ENCODE measurements around the gene ACOX2. TPM values are rescaled to one million over a fixed set of nuclear protein-coding genes. Genes with fewer than 3 reads are reported as not detected.

The ACOX2 gene
- total and polyA plus RNA-seq, 4 donors = 74.3 to 214 (median 141) TPM

DNA sequence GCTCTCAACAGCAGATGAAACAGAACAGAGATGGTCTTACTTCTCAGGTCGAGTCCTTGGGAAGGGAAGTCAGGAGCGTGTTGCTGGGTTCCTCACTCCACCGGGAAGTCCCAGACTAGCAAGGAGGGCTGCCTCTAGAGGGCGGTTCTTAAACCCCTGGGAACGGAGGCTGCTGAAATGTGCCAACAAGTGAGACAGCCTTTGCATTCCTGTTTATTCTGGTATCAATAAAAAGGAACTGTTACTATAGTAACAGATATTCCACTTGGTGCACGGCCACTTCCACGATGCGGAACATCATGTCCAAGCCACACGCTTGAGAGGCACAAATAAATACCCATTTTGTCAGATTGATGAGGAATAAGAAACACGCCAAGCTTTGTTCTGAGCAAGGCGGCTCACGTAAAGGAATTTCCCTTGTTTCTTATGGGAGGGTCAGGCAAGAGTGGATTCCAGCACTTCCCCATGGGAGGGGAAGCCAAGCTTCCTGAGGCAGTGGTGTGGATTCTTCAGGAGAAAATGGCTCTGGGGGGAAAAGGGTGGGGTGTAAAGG lies 40.4 kb upstream of the ACOX2 start, which contains the start of gene FAM107A:
FAM107A (minus strand) TSS at position 123 of the 553 bp plus-strand sequence. CDS start 7,531 bp downstream, outside the sequence.
- no peak for DNase-seq (ENCODE audit: low spot score)
- peaks cover 0 to 7% (median under 1%) of the 10 kb centered on the region in 4 donors for H3K4me1 ChIP-seq (ENCODE audit: control insufficient read depth in 4 of 4, insufficient read depth in 4 of 4, low read length in 3 of 4)

DNA sequence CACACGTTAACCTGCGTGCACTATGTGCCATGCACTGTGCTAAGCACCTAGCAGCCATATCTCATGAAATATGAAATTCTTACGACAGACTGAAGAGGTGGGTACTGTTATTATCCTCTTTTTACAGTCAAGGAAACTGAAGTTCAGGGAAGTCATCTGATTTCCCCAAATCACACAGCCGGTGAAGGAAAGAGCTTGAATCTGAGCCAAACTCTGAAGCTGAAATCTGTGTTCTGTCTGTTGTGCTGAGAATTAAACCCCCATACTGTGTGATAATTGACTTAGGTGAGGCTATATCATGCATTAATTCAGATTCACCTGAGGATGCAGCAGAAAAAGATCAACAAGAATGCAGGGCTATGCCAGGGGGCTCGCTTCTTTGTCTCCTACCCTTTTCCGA lies 39.7 kb upstream of the ACOX2 start:
- H3K9ac ChIP-seq (ENCODE audit: low read depth in 1 of 2, low read length in 2 of 2) = no peak overlapping the region
- H3K27me3 ChIP-seq (ENCODE audit: control insufficient read depth in 4 of 4, insufficient read depth in 4 of 4, low read length in 3 of 4) = no peaks in the 10 kb centered on the region
- no peak for DNase-seq (ENCODE audit: low spot score)
- no peaks in the 10 kb centered on the region for H3K36me3 ChIP-seq (ENCODE audit: control insufficient read depth in 4 of 4, insufficient read depth in 3 of 4, low read depth in 1 of 4, low read length in 3 of 4)
- WGBS = 82% methylated on average over 6 of the region's 6 CpGs
- no peak for TF ChIP-seq TAF1 (conservative IDR thresholded peaks at IDR 0.05)
- TF ChIP-seq, protein P1, sequence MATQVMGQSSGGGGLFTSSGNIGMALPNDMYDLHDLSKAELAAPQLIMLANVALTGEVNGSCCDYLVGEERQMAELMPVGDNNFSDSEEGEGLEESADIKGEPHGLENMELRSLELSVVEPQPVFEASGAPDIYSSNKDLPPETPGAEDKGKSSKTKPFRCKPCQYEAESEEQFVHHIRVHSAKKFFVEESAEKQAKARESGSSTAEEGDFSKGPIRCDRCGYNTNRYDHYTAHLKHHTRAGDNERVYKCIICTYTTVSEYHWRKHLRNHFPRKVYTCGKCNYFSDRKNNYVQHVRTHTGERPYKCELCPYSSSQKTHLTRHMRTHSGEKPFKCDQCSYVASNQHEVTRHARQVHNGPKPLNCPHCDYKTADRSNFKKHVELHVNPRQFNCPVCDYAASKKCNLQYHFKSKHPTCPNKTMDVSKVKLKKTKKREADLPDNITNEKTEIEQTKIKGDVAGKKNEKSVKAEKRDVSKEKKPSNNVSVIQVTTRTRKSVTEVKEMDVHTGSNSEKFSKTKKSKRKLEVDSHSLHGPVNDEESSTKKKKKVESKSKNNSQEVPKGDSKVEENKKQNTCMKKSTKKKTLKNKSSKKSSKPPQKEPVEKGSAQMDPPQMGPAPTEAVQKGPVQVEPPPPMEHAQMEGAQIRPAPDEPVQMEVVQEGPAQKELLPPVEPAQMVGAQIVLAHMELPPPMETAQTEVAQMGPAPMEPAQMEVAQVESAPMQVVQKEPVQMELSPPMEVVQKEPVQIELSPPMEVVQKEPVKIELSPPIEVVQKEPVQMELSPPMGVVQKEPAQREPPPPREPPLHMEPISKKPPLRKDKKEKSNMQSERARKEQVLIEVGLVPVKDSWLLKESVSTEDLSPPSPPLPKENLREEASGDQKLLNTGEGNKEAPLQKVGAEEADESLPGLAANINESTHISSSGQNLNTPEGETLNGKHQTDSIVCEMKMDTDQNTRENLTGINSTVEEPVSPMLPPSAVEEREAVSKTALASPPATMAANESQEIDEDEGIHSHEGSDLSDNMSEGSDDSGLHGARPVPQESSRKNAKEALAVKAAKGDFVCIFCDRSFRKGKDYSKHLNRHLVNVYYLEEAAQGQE (IDR thresholded peaks at IDR 0.05) = no peak
- TF ChIP-seq GABPA (IDR thresholded peaks at IDR 0.05 in 1 of 2, conservative IDR thresholded peaks at IDR 0.05 in 1 of 2) = no peak
- TF ChIP-seq RAD21 (IDR thresholded peaks at IDR 0.05) = no peak
- no peak for TF ChIP-seq FOXA1 (IDR thresholded peaks at IDR 0.05)
- H3K27ac ChIP-seq (ENCODE audit: low read depth in 1 of 2, low read length in 2 of 2) = peak overlapping the region; percentile 22 to 36
- no peak overlapping the region for H3K4me3 ChIP-seq (ENCODE audit: low read depth in 1 of 3, low read length in 3 of 3)
- H3K4me1 ChIP-seq (ENCODE audit: control insufficient read depth in 4 of 4, insufficient read depth in 4 of 4, low read length in 3 of 4) = peaks cover 0 to 7% (median under 1%) of the 10 kb centered on the region in 4 donors
- no peaks in the 10 kb centered on the region for H3K9me3 ChIP-seq (ENCODE audit: control insufficient read depth in 4 of 4, low read length in 3 of 4)

More for the DNA sequence above, 40.4 kb upstream of the ACOX2 start, which contains the start of gene FAM107A:
- no peak within 1 kb of the TSS for H3K9ac ChIP-seq (ENCODE audit: low read depth in 1 of 2, low read length in 2 of 2)
- TF ChIP-seq, protein P2, sequence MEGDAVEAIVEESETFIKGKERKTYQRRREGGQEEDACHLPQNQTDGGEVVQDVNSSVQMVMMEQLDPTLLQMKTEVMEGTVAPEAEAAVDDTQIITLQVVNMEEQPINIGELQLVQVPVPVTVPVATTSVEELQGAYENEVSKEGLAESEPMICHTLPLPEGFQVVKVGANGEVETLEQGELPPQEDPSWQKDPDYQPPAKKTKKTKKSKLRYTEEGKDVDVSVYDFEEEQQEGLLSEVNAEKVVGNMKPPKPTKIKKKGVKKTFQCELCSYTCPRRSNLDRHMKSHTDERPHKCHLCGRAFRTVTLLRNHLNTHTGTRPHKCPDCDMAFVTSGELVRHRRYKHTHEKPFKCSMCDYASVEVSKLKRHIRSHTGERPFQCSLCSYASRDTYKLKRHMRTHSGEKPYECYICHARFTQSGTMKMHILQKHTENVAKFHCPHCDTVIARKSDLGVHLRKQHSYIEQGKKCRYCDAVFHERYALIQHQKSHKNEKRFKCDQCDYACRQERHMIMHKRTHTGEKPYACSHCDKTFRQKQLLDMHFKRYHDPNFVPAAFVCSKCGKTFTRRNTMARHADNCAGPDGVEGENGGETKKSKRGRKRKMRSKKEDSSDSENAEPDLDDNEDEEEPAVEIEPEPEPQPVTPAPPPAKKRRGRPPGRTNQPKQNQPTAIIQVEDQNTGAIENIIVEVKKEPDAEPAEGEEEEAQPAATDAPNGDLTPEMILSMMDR (IDR thresholded peaks at IDR 0.05; ENCODE audit: low read depth, low read length, missing input control) = no peak
- TF ChIP-seq, protein P3, sequence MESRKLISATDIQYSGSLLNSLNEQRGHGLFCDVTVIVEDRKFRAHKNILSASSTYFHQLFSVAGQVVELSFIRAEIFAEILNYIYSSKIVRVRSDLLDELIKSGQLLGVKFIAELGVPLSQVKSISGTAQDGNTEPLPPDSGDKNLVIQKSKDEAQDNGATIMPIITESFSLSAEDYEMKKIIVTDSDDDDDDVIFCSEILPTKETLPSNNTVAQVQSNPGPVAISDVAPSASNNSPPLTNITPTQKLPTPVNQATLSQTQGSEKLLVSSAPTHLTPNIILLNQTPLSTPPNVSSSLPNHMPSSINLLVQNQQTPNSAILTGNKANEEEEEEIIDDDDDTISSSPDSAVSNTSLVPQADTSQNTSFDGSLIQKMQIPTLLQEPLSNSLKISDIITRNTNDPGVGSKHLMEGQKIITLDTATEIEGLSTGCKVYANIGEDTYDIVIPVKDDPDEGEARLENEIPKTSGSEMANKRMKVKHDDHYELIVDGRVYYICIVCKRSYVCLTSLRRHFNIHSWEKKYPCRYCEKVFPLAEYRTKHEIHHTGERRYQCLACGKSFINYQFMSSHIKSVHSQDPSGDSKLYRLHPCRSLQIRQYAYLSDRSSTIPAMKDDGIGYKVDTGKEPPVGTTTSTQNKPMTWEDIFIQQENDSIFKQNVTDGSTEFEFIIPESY (IDR thresholded peaks at IDR 0.05) = no peak
- TF ChIP-seq SP1 (IDR thresholded peaks at IDR 0.05) (peak; percentile 69), FOXA2 (IDR thresholded peaks at IDR 0.05) (no peak), HNF4A (conservative IDR thresholded peaks at IDR 0.05) (no peak), FOXA1 (IDR thresholded peaks at IDR 0.05) (no peak), EGR1 (IDR thresholded peaks at IDR 0.05; ENCODE audit: low read depth in 2 of 2) (no peak), HNF4G (IDR thresholded peaks at IDR 0.05) (no peak), RXRA (IDR thresholded peaks at IDR 0.05) (no peak), RAD21 (IDR thresholded peaks at IDR 0.05) (no peak), YY1 (IDR thresholded peaks at IDR 0.05) (no peak), GABPA (IDR thresholded peaks at IDR 0.05 in 1 of 2, conservative IDR thresholded peaks at IDR 0.05 in 1 of 2) (no peak), JUND (IDR thresholded peaks at IDR 0.05) (no peak), NR2F2 (IDR thresholded peaks at IDR 0.05) (peak; percentile 59)
- TF ChIP-seq, protein P1 (IDR thresholded peaks at IDR 0.05) = no peak
- TF ChIP-seq, protein P4, sequence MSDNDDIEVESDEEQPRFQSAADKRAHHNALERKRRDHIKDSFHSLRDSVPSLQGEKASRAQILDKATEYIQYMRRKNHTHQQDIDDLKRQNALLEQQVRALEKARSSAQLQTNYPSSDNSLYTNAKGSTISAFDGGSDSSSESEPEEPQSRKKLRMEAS (IDR thresholded peaks at IDR 0.05) = no peak
- H3K4me3 ChIP-seq (ENCODE audit: low read depth in 1 of 3, low read length in 3 of 3) = no peak within 1 kb of the TSS
- no peaks in the 10 kb centered on the region for H3K27me3 ChIP-seq (ENCODE audit: control insufficient read depth in 4 of 4, insufficient read depth in 4 of 4, low read length in 3 of 4)
- peak within 1 kb of the TSS; percentile 22 to 36 for H3K27ac ChIP-seq (ENCODE audit: low read depth in 1 of 2, low read length in 2 of 2)
- no peaks in the 10 kb centered on the region for H3K36me3 ChIP-seq (ENCODE audit: control insufficient read depth in 4 of 4, insufficient read depth in 3 of 4, low read depth in 1 of 4, low read length in 3 of 4)
- 66% methylated on average over 12 of the region's 12 CpGs for WGBS
- no peaks in the 10 kb centered on the region for H3K9me3 ChIP-seq (ENCODE audit: control insufficient read depth in 4 of 4, low read length in 3 of 4)
